Cortex of kidney (tissue), 1 donor: Measurements from ENCODE around the gene SHISAL1.

Source experiments
- DNase-seq: peaks from one replicate; lab custom pipeline; 2025; lab: John Stamatoyannopoulos, UW

Gene SHISAL1

GRCh38 chr22:44342347-44342956 lies 29.7 kb upstream of the SHISAL1 start:
- no peak for DNase-seq

GRCh38 chr22:44341431-44342346 lies 28.9 kb upstream of the SHISAL1 start:
- no peak for DNase-seq

- no peak for DNase-seq
Measured at GRCh38 chr22:44340271-44341239, 27.8 kb upstream of the SHISAL1 start.

GRCh38 chr22:44338906-44339305 lies 26.2 kb upstream of the SHISAL1 start:
- no peak for DNase-seq

- no peak for DNase-seq
Measured at GRCh38 chr22:44338177-44338810, 25.5 kb upstream of the SHISAL1 start.

- DNase-seq = no peak
Measured at GRCh38 chr22:44337678-44338004, 24.9 kb upstream of the SHISAL1 start.

GRCh38 chr22:44336962-44337677 lies 24.4 kb upstream of the SHISAL1 start:
- no peak for DNase-seq

- DNase-seq = no peak
Measured at GRCh38 chr22:44335903-44336803, 23.4 kb upstream of the SHISAL1 start.

- no peak for DNase-seq
Measured at GRCh38 chr22:44335066-44335839, 22.5 kb upstream of the SHISAL1 start.

GRCh38 chr22:44333847-44334635 lies 21.3 kb upstream of the SHISAL1 start:
- no peak for DNase-seq

- no peak for DNase-seq
Measured at GRCh38 chr22:44332946-44333345, 20.2 kb upstream of the SHISAL1 start.

- no peak for DNase-seq
Measured at GRCh38 chr22:44331881-44332714, 19.3 kb upstream of the SHISAL1 start.

GRCh38 chr22:44330744-44331660 lies 18.3 kb upstream of the SHISAL1 start:
- no peak for DNase-seq

GRCh38 chr22:44330188-44330743 lies 17.5 kb upstream of the SHISAL1 start:
- DNase-seq = no peak

GRCh38 chr22:44329179-44329796 lies 16.5 kb upstream of the SHISAL1 start:
- no peak for DNase-seq

- DNase-seq = no peak
Measured at GRCh38 chr22:44328762-44329161, 16.0 kb upstream of the SHISAL1 start.
